K562 (cell line): ENCODE data around the gene GJD2. TPM values are rescaled to one million over a fixed set of nuclear protein-coding genes. Genes with fewer than 3 reads are reported as not detected.

ENCODE experiments used
- ATAC-seq: fragments of 200-7000 bp; cut with Tn5 transposase; 3 replicates; pipeline ENCODE4 v1.9.1; 2020; ENCODE audit warnings: moderate library complexity
- BruUV-seq: library from RNA; stranded (reverse); fragments of 400-500 nt; replicated peaks from 2 replicates; lab custom pipeline; 2021; lab: Mats Ljungman, UMichigan
- CTCF ChIA-PET: fragments of 300-600 bp; formaldehyde crosslinking; extraction: SDS; loops from one replicate; lab custom pipeline; 2021; ENCODE audit warnings: low intra/inter-chr PET ratio; lab: Yijun Ruan, JAX
- POLR2A ChIA-PET: fragments of 300-600, 350-650 bp; sonication (Branson Sonifier 250); formaldehyde crosslinking; extraction: SDS; loops from one replicate; lab custom pipeline; 2021; ENCODE audit warnings: antibody characterized with exemption, inconsistent platforms; lab: Yijun Ruan, JAX
- DNase-seq, 4 experiments: peaks; one replicate each; pipeline versions ENCODE4 v3.0.0 to v3.0.0-alpha.2; 2011 to 2018; ENCODE audit warnings: low spot score in 3 of 4, mixed read lengths in 3 of 4; ENCODE audit errors: extremely low read depth in 1 of 4
- FAIRE-seq: peaks from 2 replicates; lab custom pipeline; 2011; peaks lifted over from hg19 to GRCh38; lab: Jason Lieb, UNC
- H2AFZ ChIP-seq: 2 replicates; pipeline ENCODE4 v1.6.0; 2011; ENCODE audit warnings: low read depth, low read length, control low read depth, inconsistent platforms
- H3K27ac ChIP-seq: fragments of 200-600 bp; 3 replicates; pipeline ENCODE4 v1.8.0; 2011; ENCODE audit warnings: low read depth, mild to moderate bottlenecking, control low read depth, inconsistent platforms, low read length, moderate library complexity, mixed read lengths; ENCODE audit errors: extremely low read depth
- H3K27me3 ChIP-seq, 2 experiments: fragments of 300-600 bp in 1 of 2; 2 replicates in 1 of 2; 3 replicates in 1 of 2; pipeline versions ENCODE4 v1.6.0 to v1.8.0; 2011; ENCODE audit warnings: inconsistent platforms in 2 of 2, low read length in 2 of 2, mild to moderate bottlenecking in 1 of 2, mixed read lengths in 1 of 2, moderate library complexity in 1 of 2; ENCODE audit not compliant: control insufficient read depth in 2 of 2, insufficient read depth in 2 of 2
- H3K36me3 ChIP-seq: fragments of 300-600 bp; 3 replicates; pipeline ENCODE4 v1.8.0; 2011; ENCODE audit warnings: mild to moderate bottlenecking, low read length, inconsistent platforms; ENCODE audit not compliant: control insufficient read depth, insufficient read depth
- H3K4me1 ChIP-seq, 2 experiments: fragments of 200-600 bp in 1 of 2; replicated peaks in 1 of 2; 2 replicates in 1 of 2; 3 replicates in 1 of 2; pipeline versions ENCODE4 v1.5.1 to v1.8.0; 2011; ENCODE audit warnings: inconsistent platforms in 2 of 2, low read length in 2 of 2, mild to moderate bottlenecking in 1 of 2, mixed read lengths in 1 of 2, moderate library complexity in 1 of 2; ENCODE audit not compliant: control insufficient read depth in 2 of 2, insufficient read depth in 2 of 2
- H3K4me2 ChIP-seq: 2 replicates; pipeline ENCODE4 v1.6.1; 2011; ENCODE audit warnings: low read length, control low read depth, inconsistent platforms, mixed read lengths; ENCODE audit not compliant: insufficient read depth
- H3K4me3 ChIP-seq: fragments of 200-600 bp; sonication (generic), shearing (Covaris generic); 2 replicates; pipeline ENCODE4 v1.5.1; 2016; ENCODE audit warnings: control low read depth, inconsistent platforms
- H3K79me2 ChIP-seq: fragments of 200-600 bp; 3 replicates; pipeline ENCODE4 v1.8.0; 2011; ENCODE audit warnings: low read length, inconsistent platforms; ENCODE audit not compliant: control insufficient read depth, insufficient read depth
- H3K9ac ChIP-seq, 2 experiments: 2 replicates each; pipeline versions ENCODE4 v1.6.0 to v1.6.1; 2011; ENCODE audit warnings: low read depth in 2 of 2, low read length in 2 of 2, control low read depth in 1 of 2, inconsistent platforms in 1 of 2, mild to moderate bottlenecking in 1 of 2, mixed read lengths in 1 of 2; ENCODE audit not compliant: insufficient read depth in 1 of 2
- H3K9me1 ChIP-seq: one replicate; pipeline ENCODE4 v1.6.0; 2011; ENCODE audit warnings: inconsistent platforms, mild to moderate bottlenecking, low read length, moderate library complexity; ENCODE audit not compliant: control insufficient read depth, insufficient read depth
- H3K9me3 ChIP-seq: replicated peaks from 2 replicates; pipeline ENCODE4 v1.5.1; 2011; ENCODE audit warnings: low read depth, low read length, inconsistent platforms; ENCODE audit not compliant: control insufficient read depth, insufficient read depth
- H4K20me1 ChIP-seq: replicated peaks from 2 replicates; pipeline ENCODE4 v1.6.1; 2011; ENCODE audit warnings: low read length, inconsistent platforms, mixed read lengths; ENCODE audit not compliant: control insufficient read depth, insufficient read depth
- BCOR ChIP-seq: fragments of 450-650 bp; IDR thresholded peaks from 2 replicates; pipeline ENCODE4 v1.6.1; 2016
- CBFB ChIP-seq: sonication (generic); formaldehyde crosslinking; IDR thresholded peaks from 2 replicates; pipeline ENCODE4 v1.4.0; 2020; ENCODE audit warnings: mild to moderate bottlenecking, missing genetic modification reagents
- CBX8 ChIP-seq: fragments of 200-600 bp; sonication (generic); IDR thresholded peaks from 2 replicates; pipeline ENCODE4 v1.6.1; 2012; ENCODE audit warnings: borderline replicate concordance, mixed run types, low read depth, mild to moderate bottlenecking, moderate library complexity, mixed read lengths, low read length, control low read depth, inconsistent platforms; ENCODE audit not compliant: poor library complexity, severe bottlenecking; ENCODE audit errors: extremely low read depth
- FIP1L1 ChIP-seq: fragments of 200-400 bp; formaldehyde crosslinking; IDR thresholded peaks from 2 replicates; pipeline ENCODE4 v1.6.1; 2018; ENCODE audit warnings: mild to moderate bottlenecking, low read depth, low read length; ENCODE audit not compliant: poor library complexity, severe bottlenecking
- HEY1 ChIP-seq: fragments of 250-450 bp; sonication (Bioruptor Pico); IDR thresholded peaks from 2 replicates; pipeline ENCODE4 v1.5.0; 2020; ENCODE audit warnings: mild to moderate bottlenecking, moderate library complexity, borderline replicate concordance
- KLF1 ChIP-seq: fragments of 450-650 bp; IDR thresholded peaks from 2 replicates; pipeline ENCODE4 v1.6.1; 2016; ENCODE audit warnings: missing genetic modification characterization, missing compliant biosample characterization
- NR2F6 ChIP-seq: fragments of 450-650 bp; formaldehyde crosslinking; IDR thresholded peaks from 2 replicates; pipeline ENCODE4 v1.4.0; 2020; ENCODE audit warnings: mild to moderate bottlenecking
- POLR3A ChIP-seq: IDR thresholded peaks from 2 replicates; pipeline ENCODE4 v1.6.1; 2011; ENCODE audit warnings: borderline replicate concordance, mild to moderate bottlenecking, moderate library complexity; ENCODE audit not compliant: insufficient read length, insufficient read depth; ENCODE audit errors: extremely low read depth
- RFX5 ChIP-seq: IDR thresholded peaks from 2 replicates; pipeline ENCODE4 v1.6.1; 2011; ENCODE audit warnings: low read depth, mild to moderate bottlenecking, improper control_type of control experiment, low read length
- SAFB2 ChIP-seq: fragments of 200-400 bp; formaldehyde crosslinking; IDR thresholded peaks from 2 replicates; pipeline ENCODE4 v1.6.1; 2018; ENCODE audit warnings: borderline replicate concordance, low read length, low read depth, moderate library complexity; ENCODE audit not compliant: severe bottlenecking
- SIX5 ChIP-seq, 2 experiments: IDR thresholded peaks; 2 replicates each; pipeline ENCODE4 v1.6.1; 2011; ENCODE audit warnings: low read length in 2 of 2, borderline replicate concordance in 1 of 2, low read depth in 1 of 2, mild to moderate bottlenecking in 1 of 2, moderate library complexity in 1 of 2; ENCODE audit not compliant: insufficient read depth in 1 of 2
- STAT6 ChIP-seq: sonication (generic); formaldehyde crosslinking; IDR thresholded peaks from 2 replicates; pipeline ENCODE4 v1.8.1; 2023; ENCODE audit warnings: mild to moderate bottlenecking, missing genetic modification reagents
- TGIF2 ChIP-seq: sonication (generic); formaldehyde crosslinking; IDR thresholded peaks from 2 replicates; pipeline ENCODE4 v1.8.1; 2022; ENCODE audit warnings: mild to moderate bottlenecking, missing genetic modification reagents, moderate library complexity
- ZNF121 ChIP-seq: sonication (generic); formaldehyde crosslinking; conservative IDR thresholded peaks from 2 replicates; pipeline ENCODE4 v1.8.0; 2022; ENCODE audit warnings: missing genetic modification reagents
- ZNF699 ChIP-seq: fragments of 250-450 bp; sonication (Bioruptor Pico); IDR thresholded peaks from 2 replicates; pipeline ENCODE4 v1.8.0; 2021; ENCODE audit warnings: mild to moderate bottlenecking, moderate library complexity; ENCODE audit not compliant: insufficient replicate concordance
- ZNF766 ChIP-seq: fragments of 200-800 bp; sonication (Bioruptor generic); conservative IDR thresholded peaks from 2 replicates; pipeline ENCODE4 v1.6.1; 2016; ENCODE audit warnings: missing genetic modification characterization, missing compliant biosample characterization
- WGBS: fragments of 100-300 bp; shearing (Covaris generic); methylation state at CpG from one replicate; pipeline ENCODE4 v1.1.6; 2016; ENCODE audit warnings: low coverage, mixed read lengths; ENCODE audit not compliant: insufficient coverage; ENCODE audit errors: missing lambda C conversion rate; 5-methylcytosine and 5-hydroxymethylcytosine counted together
- in situ Hi-C: fragments of 300-500 bp; cut with MboI; formaldehyde crosslinking; loops from 4 replicates; pipeline ENCODE4 v1.15.0; 2018; ENCODE audit warnings: inconsistent platforms, mixed read lengths
- intact Hi-C: fragments of 100-400 bp; cut with micrococcal nuclease; formaldehyde crosslinking; loops from 2 replicates; pipeline ENCODE4 v1.14.2; 2022
- polyA plus RNA-seq, 8 experiments: library from polyadenylated mRNA; depleted of rRNA in 4 of 8; stranded (reverse) in 5 of 8; unstranded in 3 of 8; fragments of >200 nt; fragmentation: Nextera tagmentation in 2 of 8; fragmentation: Illumina TruSeq in 1 of 8; extraction: Ambion mirVana in 2 of 8; extraction: Trizol in 1 of 8; gene quantifications; 2 replicates each; pipeline versions ENCODE4 v1.2.1 to v1.2.3, GENCODE V29; 2011 to 2014; ENCODE audit warnings: inconsistent platforms in 1 of 8, missing spikeins in 1 of 8
- total RNA-seq, 7 experiments: library from RNA; depleted of rRNA in 6 of 7; stranded (reverse); fragments of >200 nt in 6 of 7; fragmentation: Illumina TruSeq in 2 of 7; extraction: Trizol in 2 of 7; gene quantifications; 2 replicates each; pipeline versions ENCODE4 v1.2.1 to v1.2.3, GENCODE V29; 2011 to 2021; ENCODE audit warnings: low replicate concordance in 1 of 7
- TF ChIP-seq, protein P1 (sequence below): fragments of 450-650 bp; IDR thresholded peaks from 2 replicates; pipeline ENCODE4 v1.6.1; 2017; ENCODE audit warnings: antibody characterized with exemption

Gene GJD2
- total and polyA plus RNA-seq, 9 of the 15 experiments (the other 6 are each of a cell fraction or from before 2014, with no cell fraction given) = not detected

DNA sequence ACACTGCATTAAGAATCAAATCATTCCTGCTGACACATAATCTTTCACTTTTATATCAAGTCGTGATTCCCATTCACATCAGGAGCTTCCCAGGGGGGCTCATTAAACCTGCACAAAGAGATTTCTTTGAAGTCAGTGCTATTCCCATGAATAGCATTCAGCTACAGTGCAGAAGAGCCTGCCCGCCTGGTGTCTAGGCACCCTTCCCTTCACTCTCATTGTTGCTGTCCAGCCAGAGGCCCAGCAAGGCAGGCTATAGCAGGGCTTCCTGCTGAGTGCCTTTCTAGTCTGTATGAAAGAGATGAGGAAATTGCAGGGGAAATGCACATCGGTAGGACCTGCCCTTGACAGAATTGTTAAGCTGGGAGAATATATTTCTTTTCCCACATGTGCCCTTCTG is 4.5 kb upstream of the GJD2 start:
- intact Hi-C loops = no loop called here
- no peak overlapping the region for H2AFZ ChIP-seq
- DNase-seq = no peak
- H4K20me1 ChIP-seq = no peaks in the 10 kb centered on the region
- 0% methylated on average over 3 of the region's 3 CpGs for WGBS
- ChIA-PET POLR2A (interaction anchor here (0.8 to 1.5 kb wide), 2 partner anchors 8 to 33 kb away, joined by 3 read pairs; no protein-coding TSS in a partner anchor), CTCF (no interaction called here)
- peaks cover 0 to 9% of the 10 kb centered on the region in 2 experiments; a peak in 2 of 5 replicates for H3K4me1 ChIP-seq
- FAIRE-seq = no peak
- H3K27ac ChIP-seq = no peak overlapping the region
- no peak overlapping the region for H3K9ac ChIP-seq
- H3K27me3 ChIP-seq = peaks cover 24 to 28% of the 10 kb centered on the region in 2 experiments
- no peak for TF ChIP-seq HEY1 (CRISPR knock-in tag)
- TF ChIP-seq STAT6 = no peak
- TF ChIP-seq SIX5 (IDR thresholded peaks at IDR 0.05; ENCODE audit: borderline replicate concordance in 1 of 2, insufficient read depth in 1 of 2, low read depth in 1 of 2, low read length in 2 of 2) = no peak
- TF ChIP-seq TGIF2 (CRISPR knock-in tag) = no peak
- no peak for TF ChIP-seq POLR3A
- no peak for TF ChIP-seq KLF1 (tag)
- TF ChIP-seq FIP1L1 = no peak
- no peak for TF ChIP-seq CBFB (CRISPR knock-in tag)
- TF ChIP-seq SAFB2 = no peak
- TF ChIP-seq ZNF121 = no peak
- no peak for TF ChIP-seq RFX5
- no peak for TF ChIP-seq ZNF766 (CRISPR knock-in tag)
- TF ChIP-seq ZNF699 = no peak
- TF ChIP-seq NR2F6 = no peak
- no peak for TF ChIP-seq CBX8
- TF ChIP-seq, protein P1, sequence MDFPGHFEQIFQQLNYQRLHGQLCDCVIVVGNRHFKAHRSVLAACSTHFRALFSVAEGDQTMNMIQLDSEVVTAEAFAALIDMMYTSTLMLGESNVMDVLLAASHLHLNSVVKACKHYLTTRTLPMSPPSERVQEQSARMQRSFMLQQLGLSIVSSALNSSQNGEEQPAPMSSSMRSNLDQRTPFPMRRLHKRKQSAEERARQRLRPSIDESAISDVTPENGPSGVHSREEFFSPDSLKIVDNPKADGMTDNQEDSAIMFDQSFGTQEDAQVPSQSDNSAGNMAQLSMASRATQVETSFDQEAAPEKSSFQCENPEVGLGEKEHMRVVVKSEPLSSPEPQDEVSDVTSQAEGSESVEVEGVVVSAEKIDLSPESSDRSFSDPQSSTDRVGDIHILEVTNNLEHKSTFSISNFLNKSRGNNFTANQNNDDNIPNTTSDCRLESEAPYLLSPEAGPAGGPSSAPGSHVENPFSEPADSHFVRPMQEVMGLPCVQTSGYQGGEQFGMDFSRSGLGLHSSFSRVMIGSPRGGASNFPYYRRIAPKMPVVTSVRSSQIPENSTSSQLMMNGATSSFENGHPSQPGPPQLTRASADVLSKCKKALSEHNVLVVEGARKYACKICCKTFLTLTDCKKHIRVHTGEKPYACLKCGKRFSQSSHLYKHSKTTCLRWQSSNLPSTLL = no peak
- TF ChIP-seq BCOR = no peak
- ATAC-seq = no peak
- H3K36me3 ChIP-seq = no peaks in the 10 kb centered on the region
- no peaks in the 10 kb centered on the region for H3K79me2 ChIP-seq
- in situ Hi-C loops = no loop called here
- no peak overlapping the region for H3K4me2 ChIP-seq
- H3K9me3 ChIP-seq = no peaks in the 10 kb centered on the region
- H3K4me3 ChIP-seq = no peak overlapping the region
- no TSS peak for BruUV-seq
- no peaks in the 10 kb centered on the region for H3K9me1 ChIP-seq
